GM21423 (cell line): ENCODE measurements around the gene ATXN10.

ENCODE experiments used
- ATAC-seq: cut with Tn5 transposase; IDR thresholded peaks from one replicate; pipeline ENCODE4 v1.9.1; 2021; ENCODE audit warnings: mild to moderate bottlenecking, moderate library complexity; ENCODE audit not compliant: unreplicated experiment

ATXN10 gene

DNA sequence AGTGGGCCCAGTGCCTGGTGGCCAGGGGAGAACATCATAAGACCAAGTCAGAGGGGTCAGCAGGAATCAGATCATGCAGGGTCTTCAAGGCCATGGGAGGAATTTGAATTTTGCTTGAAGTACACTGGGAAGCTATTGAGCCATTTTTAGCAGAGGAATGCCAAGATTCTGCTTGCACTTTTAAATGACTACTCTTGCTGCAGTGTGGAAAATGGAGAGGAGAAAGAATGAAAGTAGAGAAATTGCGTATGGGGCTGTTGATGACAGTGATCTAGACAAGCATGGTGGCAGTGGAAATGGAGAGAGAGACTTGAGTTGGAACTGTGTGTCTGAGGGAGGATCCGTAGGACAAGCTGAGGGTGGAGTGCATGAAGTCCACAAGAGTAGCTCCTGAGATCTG is 177.3 kb downstream of the ATXN10 start:
- no peak for ATAC-seq

- ATAC-seq, result no peak
Measured at GRCh38 chr22:45852826-45853225, 181.2 kb downstream of the ATXN10 start.

DNA sequence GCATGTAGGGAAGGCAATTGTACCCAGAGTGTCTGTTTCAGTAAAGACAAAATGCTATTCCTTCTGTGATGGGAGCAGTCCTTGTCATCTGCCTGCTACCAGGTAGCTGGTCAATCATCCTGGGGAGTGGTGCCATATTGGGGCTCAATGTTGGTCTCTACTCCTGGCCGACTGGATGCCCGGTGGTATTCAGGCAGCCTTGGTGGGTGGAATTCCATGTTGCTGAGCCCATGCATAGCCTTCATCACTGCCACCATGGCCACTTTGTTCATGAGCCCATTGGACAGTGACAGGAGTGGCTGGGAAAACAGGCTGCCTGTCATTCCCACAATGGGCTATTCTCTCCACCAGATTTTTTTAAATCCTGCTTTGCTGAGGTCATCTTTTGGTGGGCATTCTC is 184.3 kb downstream of the ATXN10 start:
- no peak for ATAC-seq

DNA sequence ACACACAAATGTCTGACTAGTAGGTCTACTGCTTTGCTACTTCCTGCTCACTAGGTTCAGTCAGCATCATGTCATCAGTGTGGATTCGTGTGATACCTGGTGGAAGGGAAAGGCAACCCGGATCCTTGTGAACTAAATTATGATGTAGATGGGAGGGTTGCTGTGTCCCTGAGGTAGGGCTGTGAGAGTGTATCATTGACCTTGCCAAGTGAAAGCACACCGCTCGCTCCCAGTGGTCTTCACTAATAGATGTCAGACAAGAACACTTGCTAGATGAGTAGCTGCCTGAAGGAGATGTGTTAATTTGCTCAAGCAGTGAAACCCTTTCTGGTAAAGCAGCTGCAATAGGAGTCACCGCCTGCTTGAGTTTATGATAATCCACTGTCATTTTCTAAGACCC is 185.9 kb downstream of the ATXN10 start:
- no peak for ATAC-seq

DNA sequence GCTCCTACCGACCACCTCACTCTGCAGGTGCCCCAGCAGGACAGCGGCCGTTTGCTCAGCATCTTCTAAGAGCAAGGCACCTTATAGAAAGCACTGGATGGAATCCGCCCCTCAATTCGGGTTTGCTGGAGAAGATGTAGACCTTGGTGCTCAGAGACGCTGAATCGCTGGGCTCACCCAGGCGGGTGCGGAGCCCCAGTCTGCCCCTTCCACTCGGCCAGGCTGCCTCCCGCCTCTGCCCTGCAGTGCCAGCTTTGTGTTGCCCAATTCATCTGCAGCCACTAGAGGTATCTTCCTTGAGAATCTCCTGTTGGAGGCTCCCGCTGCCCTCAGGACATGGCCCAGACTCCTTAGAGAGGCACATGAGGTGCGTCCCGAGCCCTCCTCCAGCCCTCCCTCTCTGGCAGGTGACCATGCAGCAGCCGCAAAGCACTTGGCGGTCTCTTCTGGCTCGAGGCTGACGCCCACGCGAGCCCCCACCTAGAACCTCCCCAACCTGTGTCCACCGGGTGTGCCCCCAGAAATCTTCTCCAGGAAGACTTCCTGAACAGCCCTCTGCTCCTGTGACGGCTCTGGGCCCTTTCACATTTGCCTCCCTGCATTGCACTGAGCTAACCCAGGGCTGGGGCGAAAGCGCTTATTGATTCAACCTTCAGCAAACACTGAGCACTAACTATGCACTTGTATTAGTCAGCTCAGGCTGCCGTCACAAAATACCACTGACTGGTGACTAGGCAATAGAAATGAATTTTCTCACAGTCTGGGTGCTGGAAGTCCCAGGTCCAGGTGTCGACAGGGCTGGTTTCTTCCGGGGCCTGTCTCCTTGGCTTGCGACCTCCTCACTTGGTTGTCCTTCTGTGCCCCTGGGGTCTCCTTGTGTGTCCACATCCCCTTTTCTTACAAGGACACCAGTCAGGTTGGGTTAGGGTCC is 187.9 kb downstream of the ATXN10 start:
- no peak for ATAC-seq

DNA sequence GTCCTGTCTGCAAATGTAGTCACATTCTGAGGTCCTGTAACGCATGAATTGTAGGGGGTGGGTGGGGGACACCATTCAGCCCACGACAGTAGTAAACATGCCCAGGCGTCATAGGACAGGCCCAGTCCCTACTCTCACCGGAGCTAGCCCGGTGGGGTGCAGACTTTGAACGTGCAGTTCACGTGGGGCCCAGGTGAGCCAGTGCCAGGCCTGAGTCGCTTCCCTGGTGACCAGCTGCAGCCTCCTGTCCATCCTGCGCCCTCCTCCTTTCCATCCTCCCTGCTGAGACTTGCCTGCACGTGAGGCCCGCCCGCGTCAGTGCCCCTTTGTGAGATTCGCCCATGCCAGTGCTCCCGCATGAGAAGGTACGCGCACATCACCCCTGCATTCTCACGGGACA is 188.6 kb downstream of the ATXN10 start:
- no peak for ATAC-seq

GRCh38 chr22:45861259-45861658 is 189.6 kb downstream of the ATXN10 start:
- ATAC-seq, result no peak

DNA sequence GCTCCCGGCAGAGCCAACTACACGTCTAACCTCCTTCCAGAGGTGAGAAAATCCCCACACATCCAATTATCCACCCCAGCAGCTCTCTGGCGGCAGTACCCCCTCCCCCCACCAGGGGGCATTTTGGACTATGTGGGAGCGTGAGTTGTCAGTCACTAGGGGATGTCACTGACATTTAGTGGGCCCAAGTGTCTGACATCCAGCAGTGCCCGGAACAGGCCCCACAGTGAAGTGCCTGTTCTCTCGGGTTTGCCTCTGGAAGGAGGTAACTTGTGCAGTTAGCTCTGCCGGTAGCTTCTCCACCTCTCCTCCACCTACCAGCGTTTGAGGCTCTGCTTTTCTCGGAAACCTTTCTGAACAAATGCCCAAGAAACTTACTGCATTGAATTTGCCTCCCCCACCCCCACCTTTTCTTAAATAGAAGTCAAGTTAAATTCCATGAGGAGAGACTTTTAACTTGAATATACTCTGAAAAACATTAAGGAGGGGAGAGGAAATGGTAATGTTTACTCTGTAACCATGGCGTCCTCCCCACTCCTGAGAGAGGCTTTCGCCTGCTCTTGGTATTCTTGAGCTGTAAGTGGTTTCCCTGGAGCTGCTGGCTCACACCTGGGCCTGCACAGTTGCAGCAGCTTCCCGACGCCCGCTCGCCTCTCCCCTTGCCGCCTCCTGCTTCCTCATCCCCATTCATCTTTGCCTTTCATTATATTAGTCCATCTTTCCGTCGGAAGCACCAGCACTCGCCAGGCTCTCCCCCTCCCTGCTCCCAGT is 192.5 kb downstream of the ATXN10 start:
- ATAC-seq, result no peak

GRCh38 chr22:45864959-45865476 is 193.4 kb downstream of the ATXN10 start:
- ATAC-seq, result no peak

- no peak for ATAC-seq
Measured at GRCh38 chr22:45865561-45866125, 194.0 kb downstream of the ATXN10 start.

DNA sequence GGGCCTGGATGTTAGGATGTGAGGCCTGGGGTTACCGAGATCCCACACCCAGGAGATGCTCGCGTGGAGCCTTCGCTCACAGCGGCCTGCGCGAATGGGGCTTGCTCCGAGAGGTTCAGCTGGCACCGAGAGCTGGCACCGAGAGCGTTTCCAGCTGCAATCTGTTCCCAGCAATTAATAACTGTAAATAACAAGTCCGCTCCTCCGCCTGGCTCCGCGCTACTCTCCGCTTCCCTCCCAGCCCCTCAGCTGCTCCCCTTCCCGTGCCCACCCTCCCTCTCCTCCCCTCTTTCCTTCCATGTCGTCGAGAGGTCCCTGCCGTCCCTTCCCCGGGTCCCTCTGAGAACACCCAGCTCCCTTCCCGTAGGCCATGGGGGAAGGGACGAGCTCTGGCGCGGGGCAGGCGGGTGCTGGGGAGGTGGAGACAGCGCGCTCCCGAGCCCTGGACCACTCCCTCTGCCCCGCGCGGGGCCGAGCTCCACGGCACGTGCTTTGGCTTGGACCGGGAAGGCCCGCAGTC is 194.6 kb downstream of the ATXN10 start:
- ATAC-seq, result no peak

DNA sequence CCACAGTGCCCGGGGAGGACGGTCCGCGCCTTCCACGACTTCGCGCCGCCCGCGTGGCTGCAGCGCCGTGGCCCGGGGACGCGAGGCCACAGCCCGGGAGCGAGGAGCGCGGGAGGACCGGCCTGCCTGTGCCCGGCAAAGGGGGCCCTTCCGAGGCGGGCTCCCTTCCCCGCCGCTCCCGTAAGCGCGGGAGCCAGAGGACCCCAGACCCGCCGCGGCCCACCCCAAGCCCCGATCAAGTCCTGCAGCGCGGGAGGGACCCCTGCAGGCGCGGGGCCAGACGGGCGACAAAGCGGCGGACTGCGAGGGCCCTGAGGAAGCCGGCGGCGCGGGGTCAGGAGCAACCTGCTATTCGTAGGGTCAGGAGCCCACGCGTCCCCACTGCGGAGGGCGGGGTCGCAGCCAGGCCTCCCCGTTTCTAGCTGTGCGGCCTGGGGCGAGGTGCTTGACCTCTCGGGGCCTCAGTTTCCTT is 195.0 kb downstream of the ATXN10 start:
- no peak for ATAC-seq

- no peak for ATAC-seq
Measured at GRCh38 chr22:45867118-45867905, 195.7 kb downstream of the ATXN10 start.

- ATAC-seq, result no peak
Measured at GRCh38 chr22:45867906-45868555, 196.4 kb downstream of the ATXN10 start.

DNA sequence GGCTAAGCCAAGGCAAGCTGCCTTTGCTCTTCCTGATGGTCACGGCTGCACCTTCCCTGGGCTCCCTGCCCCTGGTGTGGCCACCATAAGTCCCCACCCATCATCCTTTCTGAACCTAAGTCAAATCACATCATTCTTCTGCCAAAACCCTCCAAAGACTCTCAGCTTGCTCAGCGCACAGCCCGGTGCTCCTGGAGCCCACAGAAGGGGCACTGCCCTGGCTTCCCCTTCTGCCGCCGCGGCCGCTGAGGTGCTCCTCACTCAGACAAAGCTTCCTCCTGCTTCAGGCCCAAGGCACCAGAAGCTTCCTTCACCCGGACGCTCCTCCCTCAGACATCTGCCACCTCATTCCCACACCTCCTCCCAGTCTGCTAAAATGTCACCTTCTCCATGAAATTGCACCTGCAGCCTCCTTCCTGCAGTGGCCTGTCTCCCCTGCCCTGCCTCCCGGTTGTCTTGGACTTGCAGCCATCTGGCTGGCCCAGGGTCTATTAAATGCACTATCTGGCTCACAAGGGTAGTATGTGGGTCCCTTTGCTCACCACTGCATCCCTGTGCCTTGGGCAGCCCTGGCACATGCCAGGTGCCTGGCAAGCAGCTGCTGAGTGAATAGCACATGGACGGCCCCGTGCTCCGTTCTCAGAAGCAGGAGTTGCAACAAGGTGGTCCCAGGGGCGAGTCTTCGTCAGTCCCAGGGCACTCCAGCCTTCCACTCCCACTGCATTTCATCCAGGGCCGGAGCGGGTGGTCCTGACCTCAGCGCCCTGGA is 197.1 kb downstream of the ATXN10 start:
- ATAC-seq, result no peak

DNA sequence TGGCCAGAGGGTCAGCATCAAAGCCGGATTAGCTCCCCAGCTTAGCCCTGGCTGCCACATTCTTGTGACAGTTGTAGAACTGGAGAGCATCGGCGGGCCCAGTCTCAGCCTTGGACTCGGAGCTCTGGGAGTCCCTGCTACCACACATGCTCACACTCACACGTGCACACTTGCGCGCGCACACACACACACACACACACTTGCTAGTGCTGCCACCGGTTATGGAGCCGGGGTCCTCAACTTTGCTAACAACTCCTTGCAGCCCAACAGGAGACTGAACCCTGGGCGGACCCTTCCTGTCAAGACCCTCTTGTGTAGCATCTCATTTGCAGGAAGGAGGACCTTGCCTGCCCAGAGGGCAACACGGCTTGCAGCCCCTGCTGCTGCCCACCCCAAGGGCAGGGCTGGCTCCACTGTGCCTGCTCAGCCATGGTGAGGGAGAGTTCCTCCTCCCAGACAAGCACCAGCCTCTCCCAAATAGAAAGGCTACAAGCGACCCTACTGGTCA is 197.8 kb downstream of the ATXN10 start:
- no peak for ATAC-seq

DNA sequence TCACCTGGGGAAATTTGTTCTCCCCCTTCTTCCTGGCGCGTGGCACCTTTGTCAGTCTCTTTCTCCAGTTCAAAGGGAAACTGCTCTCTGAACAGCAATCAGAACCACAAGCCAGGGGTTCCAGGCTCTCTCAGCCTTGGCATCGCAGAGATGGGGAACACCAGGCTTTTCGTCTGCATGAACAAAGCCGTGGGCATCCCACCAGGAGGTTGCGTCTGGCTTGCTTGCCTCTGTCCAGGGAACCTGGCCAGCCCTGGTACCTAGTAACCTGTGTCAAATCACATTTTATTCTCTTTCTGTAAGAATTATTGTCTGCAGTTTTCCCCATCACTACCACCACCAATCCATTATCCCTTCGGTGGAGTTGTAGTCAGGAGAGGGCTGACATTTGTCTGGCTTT is 198.4 kb downstream of the ATXN10 start:
- ATAC-seq, result no peak

GRCh38 chr22:45871721-45872120 is 200.1 kb downstream of the ATXN10 start:
- no peak for ATAC-seq
